Liver (tissue), 9 donors: ENCODE measurements around the gene PGLYRP2. TPM values are rescaled to one million over a fixed set of nuclear protein-coding genes. Genes with fewer than 3 reads are reported as not detected.

Experiments used
- DNase-seq: peaks from one replicate; pipeline ENCODE4 v3.0.0-alpha.2; 2017; ENCODE audit warnings: low spot score
- H3K27ac ChIP-seq, 2 donors: one replicate each; pipeline ENCODE4 v1.7.0; 2013; ENCODE audit warnings: inconsistent platforms in 2 of 2, low read length in 2 of 2, control low read depth in 1 of 2, low read depth in 1 of 2, mild to moderate bottlenecking in 1 of 2
- H3K27me3 ChIP-seq, 4 donors: one replicate each; pipeline versions ENCODE4 v1.6.1 to v1.7.0; 2013; ENCODE audit warnings: low read length in 3 of 4, inconsistent platforms in 1 of 4, mild to moderate bottlenecking in 1 of 4, moderate library complexity in 1 of 4; ENCODE audit not compliant: control insufficient read depth in 4 of 4, insufficient read depth in 4 of 4
- H3K36me3 ChIP-seq, 4 donors: one replicate each; pipeline versions ENCODE4 v1.6.1 to v1.7.0; 2013; ENCODE audit warnings: low read length in 3 of 4, mild to moderate bottlenecking in 3 of 4, low read depth in 1 of 4, moderate library complexity in 1 of 4; ENCODE audit not compliant: control insufficient read depth in 4 of 4, insufficient read depth in 3 of 4
- H3K4me1 ChIP-seq, 4 donors: one replicate each; pipeline versions ENCODE4 v1.6.1 to v1.7.0; 2013; ENCODE audit warnings: low read length in 3 of 4, mild to moderate bottlenecking in 3 of 4, moderate library complexity in 1 of 4; ENCODE audit not compliant: control insufficient read depth in 4 of 4, insufficient read depth in 4 of 4
- H3K4me3 ChIP-seq, 3 donors: one replicate each; pipeline versions ENCODE4 v1.6.1 to v1.7.0; 2013; ENCODE audit warnings: low read length in 3 of 3, control low read depth in 1 of 3, low read depth in 1 of 3, mild to moderate bottlenecking in 1 of 3
- H3K9ac ChIP-seq, 2 donors: one replicate each; pipeline ENCODE4 v1.7.0; 2013; ENCODE audit warnings: low read length in 2 of 2, mild to moderate bottlenecking in 2 of 2, moderate library complexity in 2 of 2, control low read depth in 1 of 2, low read depth in 1 of 2
- H3K9me3 ChIP-seq, 4 donors: one replicate each; pipeline versions ENCODE4 v1.6.1 to v1.7.0; 2013; ENCODE audit warnings: low read length in 3 of 4; ENCODE audit not compliant: control insufficient read depth in 4 of 4
- CTCF ChIP-seq: fragments of 150-350 bp; IDR thresholded peaks from 2 replicates; pipeline ENCODE4 v1.5.1; 2017; ENCODE audit warnings: improper control_type of control experiment, low read depth, low read length; ENCODE audit not compliant: missing input control
- EGR1 ChIP-seq, 2 donors: IDR thresholded peaks; 2 replicates each; pipeline ENCODE4 v1.6.1; 2016 to 2018; ENCODE audit warnings: antibody characterized with exemption in 2 of 2, low read depth in 2 of 2
- FOXA1 ChIP-seq: IDR thresholded peaks from 2 replicates; pipeline ENCODE4 v1.6.1; 2016; ENCODE audit warnings: antibody characterized with exemption
- FOXA2 ChIP-seq: IDR thresholded peaks from 2 replicates; pipeline ENCODE4 v1.6.1; 2016; ENCODE audit warnings: antibody characterized with exemption
- GABPA ChIP-seq, 2 donors: IDR thresholded peaks in 1 of 2; conservative IDR thresholded peaks in 1 of 2; 2 replicates each; pipeline ENCODE4 v1.6.1; 2016; ENCODE audit warnings: antibody characterized with exemption in 2 of 2, mild to moderate bottlenecking in 1 of 2, moderate library complexity in 1 of 2
- HNF4A ChIP-seq, 2 donors: conservative IDR thresholded peaks; 2 replicates each; pipeline ENCODE4 v1.6.1; 2016; ENCODE audit warnings: antibody characterized with exemption in 2 of 2, mild to moderate bottlenecking in 2 of 2
- HNF4G ChIP-seq: IDR thresholded peaks from 2 replicates; pipeline ENCODE4 v1.6.1; 2016; ENCODE audit warnings: antibody characterized with exemption
- JUND ChIP-seq, 2 donors: IDR thresholded peaks; 2 replicates each; pipeline ENCODE4 v1.6.1; 2016; ENCODE audit warnings: antibody characterized with exemption in 2 of 2
- NR2F2 ChIP-seq: IDR thresholded peaks from 2 replicates; pipeline ENCODE4 v1.6.1; 2016; ENCODE audit warnings: antibody characterized with exemption
- RAD21 ChIP-seq, 2 donors: IDR thresholded peaks; 2 replicates each; pipeline ENCODE4 v1.6.1; 2016; ENCODE audit warnings: antibody characterized with exemption in 2 of 2, mild to moderate bottlenecking in 2 of 2
- RXRA ChIP-seq, 2 donors: IDR thresholded peaks; 2 replicates each; pipeline ENCODE4 v1.6.1; 2017 to 2018; ENCODE audit warnings: antibody characterized with exemption in 2 of 2, mild to moderate bottlenecking in 1 of 2
- SP1 ChIP-seq: IDR thresholded peaks from 2 replicates; pipeline ENCODE4 v1.6.1; 2018; ENCODE audit warnings: antibody characterized with exemption, mild to moderate bottlenecking
- TAF1 ChIP-seq: conservative IDR thresholded peaks from 2 replicates; pipeline ENCODE4 v1.6.1; 2016; ENCODE audit warnings: antibody characterized with exemption, mild to moderate bottlenecking
- YY1 ChIP-seq: IDR thresholded peaks from 2 replicates; pipeline ENCODE4 v1.6.1; 2016; ENCODE audit warnings: antibody characterized with exemption, mild to moderate bottlenecking
- WGBS: extraction: QIAGEN DNeasy Blood & Tissue Kit; methylation state at CpG from one replicate; pipeline ENCODE4 v1.1.7; 2013; 5-methylcytosine and 5-hydroxymethylcytosine counted together
- polyA plus RNA-seq, 2 donors: library from polyadenylated mRNA; stranded (reverse) in 1 of 2; unstranded in 1 of 2; fragments of 200-250 nt in 1 of 2; fragments of >200 nt in 1 of 2; fragmentation: Nextera tagmentation in 1 of 2; extraction: Ambion mirVana in 1 of 2; gene quantifications; one replicate each; pipeline versions ENCODE4 v1.2.1 to v1.2.3, GENCODE V29; 2013 to 2015
- total RNA-seq, 2 donors: library from RNA; depleted of rRNA; stranded (reverse); fragments of >200 nt; gene quantifications; one replicate each; pipeline ENCODE4 v1.2.3, GENCODE V29; 2014
- TF ChIP-seq, protein P1 (sequence below): IDR thresholded peaks from 2 replicates; pipeline ENCODE4 v1.6.1; 2016; ENCODE audit warnings: antibody characterized with exemption
- TF ChIP-seq, protein P2 (sequence below): IDR thresholded peaks from 2 replicates; pipeline ENCODE4 v1.6.1; 2016; ENCODE audit warnings: antibody characterized with exemption, mild to moderate bottlenecking
- TF ChIP-seq, protein P3 (sequence below): IDR thresholded peaks from 2 replicates; pipeline ENCODE4 v1.6.1; 2016; ENCODE audit warnings: antibody characterized with exemption
- donor health status: healthy.
- donor health status: healthy.
- donor health status: healthy.
- donor health status: healthy.
- donor health status: healthy.

Gene PGLYRP2
- total and polyA plus RNA-seq, 4 donors: 9.9 to 134 (median 92.4) TPM

DNA sequence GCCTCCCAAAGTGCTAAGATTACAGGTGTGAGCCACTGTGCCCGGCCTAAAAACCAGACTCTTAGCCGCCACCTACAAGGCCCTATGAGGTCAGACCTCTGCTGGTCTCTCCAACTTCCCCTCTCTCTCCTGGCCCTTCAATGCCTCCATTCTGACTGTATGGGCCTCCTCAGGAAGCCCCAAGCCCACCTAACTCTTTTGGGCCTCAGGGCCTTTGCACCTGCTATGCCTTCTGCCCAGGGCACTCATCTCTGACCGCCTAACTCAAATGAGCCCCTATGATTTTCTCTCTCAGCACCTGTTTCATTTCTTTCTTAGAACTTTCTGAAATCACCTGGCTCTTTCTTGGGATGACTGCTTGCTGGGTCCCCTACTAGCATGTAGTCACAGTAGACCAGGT lies 36.0 kb downstream of the PGLYRP2 start:
- no peak for TF ChIP-seq HNF4A (conservative IDR thresholded peaks at IDR 0.05)
- TF ChIP-seq, protein P1, sequence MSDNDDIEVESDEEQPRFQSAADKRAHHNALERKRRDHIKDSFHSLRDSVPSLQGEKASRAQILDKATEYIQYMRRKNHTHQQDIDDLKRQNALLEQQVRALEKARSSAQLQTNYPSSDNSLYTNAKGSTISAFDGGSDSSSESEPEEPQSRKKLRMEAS: no peak
- TF ChIP-seq TAF1: no peak
- no peak for TF ChIP-seq RAD21 (IDR thresholded peaks at IDR 0.05)
- TF ChIP-seq GABPA (IDR thresholded peaks at IDR 0.05 in 1 of 2, conservative IDR thresholded peaks at IDR 0.05 in 1 of 2): no peak
- TF ChIP-seq CTCF: no peak
- TF ChIP-seq, protein P2, sequence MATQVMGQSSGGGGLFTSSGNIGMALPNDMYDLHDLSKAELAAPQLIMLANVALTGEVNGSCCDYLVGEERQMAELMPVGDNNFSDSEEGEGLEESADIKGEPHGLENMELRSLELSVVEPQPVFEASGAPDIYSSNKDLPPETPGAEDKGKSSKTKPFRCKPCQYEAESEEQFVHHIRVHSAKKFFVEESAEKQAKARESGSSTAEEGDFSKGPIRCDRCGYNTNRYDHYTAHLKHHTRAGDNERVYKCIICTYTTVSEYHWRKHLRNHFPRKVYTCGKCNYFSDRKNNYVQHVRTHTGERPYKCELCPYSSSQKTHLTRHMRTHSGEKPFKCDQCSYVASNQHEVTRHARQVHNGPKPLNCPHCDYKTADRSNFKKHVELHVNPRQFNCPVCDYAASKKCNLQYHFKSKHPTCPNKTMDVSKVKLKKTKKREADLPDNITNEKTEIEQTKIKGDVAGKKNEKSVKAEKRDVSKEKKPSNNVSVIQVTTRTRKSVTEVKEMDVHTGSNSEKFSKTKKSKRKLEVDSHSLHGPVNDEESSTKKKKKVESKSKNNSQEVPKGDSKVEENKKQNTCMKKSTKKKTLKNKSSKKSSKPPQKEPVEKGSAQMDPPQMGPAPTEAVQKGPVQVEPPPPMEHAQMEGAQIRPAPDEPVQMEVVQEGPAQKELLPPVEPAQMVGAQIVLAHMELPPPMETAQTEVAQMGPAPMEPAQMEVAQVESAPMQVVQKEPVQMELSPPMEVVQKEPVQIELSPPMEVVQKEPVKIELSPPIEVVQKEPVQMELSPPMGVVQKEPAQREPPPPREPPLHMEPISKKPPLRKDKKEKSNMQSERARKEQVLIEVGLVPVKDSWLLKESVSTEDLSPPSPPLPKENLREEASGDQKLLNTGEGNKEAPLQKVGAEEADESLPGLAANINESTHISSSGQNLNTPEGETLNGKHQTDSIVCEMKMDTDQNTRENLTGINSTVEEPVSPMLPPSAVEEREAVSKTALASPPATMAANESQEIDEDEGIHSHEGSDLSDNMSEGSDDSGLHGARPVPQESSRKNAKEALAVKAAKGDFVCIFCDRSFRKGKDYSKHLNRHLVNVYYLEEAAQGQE: no peak
- no peak for TF ChIP-seq HNF4G
- TF ChIP-seq, protein P3, sequence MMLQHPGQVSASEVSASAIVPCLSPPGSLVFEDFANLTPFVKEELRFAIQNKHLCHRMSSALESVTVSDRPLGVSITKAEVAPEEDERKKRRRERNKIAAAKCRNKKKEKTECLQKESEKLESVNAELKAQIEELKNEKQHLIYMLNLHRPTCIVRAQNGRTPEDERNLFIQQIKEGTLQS: no peak
- no peak for TF ChIP-seq FOXA1
- TF ChIP-seq NR2F2: no peak
- no peak for TF ChIP-seq RXRA (IDR thresholded peaks at IDR 0.05)
- TF ChIP-seq FOXA2: no peak
- TF ChIP-seq JUND (IDR thresholded peaks at IDR 0.05): no peak
- no peak for TF ChIP-seq YY1
- Histone ChIP-seq H3K27ac (no peak overlapping the region), H3K9me3 (no peaks in the 10 kb centered on the region), H3K4me3 (no peak overlapping the region), H3K4me1 (peaks cover 10 to 37% (median 31%) of the 10 kb centered on the region in 4 donors), H3K27me3 (no peaks in the 10 kb centered on the region), H3K36me3 (no peaks in the 10 kb centered on the region), H3K9ac (no peak overlapping the region)
- 93% methylated on average over 3 of the region's 3 CpGs for WGBS
- DNase-seq: no peak

GRCh38 chr19:15442142-15442920 lies 37.0 kb downstream of the PGLYRP2 start:
- Histone ChIP-seq H3K9ac (no peak overlapping the region), H3K4me1 (peaks cover 14 to 47% (median 39%) of the 10 kb centered on the region in 4 donors), H3K36me3 (no peaks in the 10 kb centered on the region), H3K27ac (no peak overlapping the region), H3K9me3 (no peaks in the 10 kb centered on the region), H3K27me3 (no peaks in the 10 kb centered on the region), H3K4me3 (no peak overlapping the region)
- DNase-seq: no peak
- TF ChIP-seq, protein P2: no peak
- TF ChIP-seq CTCF (no peak), RAD21 (IDR thresholded peaks at IDR 0.05) (no peak), FOXA2 (no peak), HNF4A (conservative IDR thresholded peaks at IDR 0.05) (no peak), JUND (IDR thresholded peaks at IDR 0.05) (no peak), EGR1 (IDR thresholded peaks at IDR 0.05; ENCODE audit: low read depth in 2 of 2) (no peak), NR2F2 (no peak), SP1 (no peak), GABPA (IDR thresholded peaks at IDR 0.05 in 1 of 2, conservative IDR thresholded peaks at IDR 0.05 in 1 of 2) (no peak)
- TF ChIP-seq, protein P1: no peak
- WGBS: 91% methylated on average over 13 of the region's 13 CpGs
